Kidney (tissue), 14 donors: Measurements from ENCODE around the gene ARPC3. TPM values are rescaled to one million over a fixed set of nuclear protein-coding genes. Genes with fewer than 3 reads are reported as not detected.

ENCODE experiments used
- DNase-seq, 5 donors: peaks; one replicate each; pipeline ENCODE4 v3.0.0-alpha.2; 2013 to 2020
- FAIRE-seq: peaks from 2 replicates; lab custom pipeline; 2012; peaks lifted over from hg19 to GRCh38; lab: Jason Lieb, UNC
- H3K27ac ChIP-seq, 2 donors: one replicate each; pipeline ENCODE4 v1.7.0; 2013; ENCODE audit warnings: low read depth in 2 of 2, low read length in 2 of 2, inconsistent platforms in 1 of 2
- H3K27me3 ChIP-seq: one replicate; pipeline ENCODE4 v1.7.1; 2013; ENCODE audit warnings: low read length, inconsistent platforms; ENCODE audit not compliant: control insufficient read depth, insufficient read depth
- H3K36me3 ChIP-seq, 3 donors: one replicate each; pipeline versions ENCODE4 v1.7.0 to v1.7.1; 2013; ENCODE audit warnings: low read length in 3 of 3, control low read depth in 1 of 3, inconsistent platforms in 1 of 3; ENCODE audit not compliant: insufficient read depth in 3 of 3, control insufficient read depth in 2 of 3
- H3K4me1 ChIP-seq, 3 donors: one replicate each; pipeline versions ENCODE4 v1.7.0 to v1.7.1; 2013; ENCODE audit warnings: low read length in 3 of 3, inconsistent platforms in 1 of 3, low read depth in 1 of 3; ENCODE audit not compliant: control insufficient read depth in 2 of 3, insufficient read depth in 2 of 3
- H3K4me3 ChIP-seq, 3 donors: one replicate each; pipeline versions ENCODE4 v1.7.0 to v1.8.1; 2013; ENCODE audit warnings: low read length in 3 of 3, control low read depth in 1 of 3, inconsistent platforms in 1 of 3
- H3K9ac ChIP-seq, 3 donors: one replicate each; pipeline versions ENCODE4 v1.7.0 to v1.7.1; 2013; ENCODE audit warnings: low read length in 3 of 3, control low read depth in 1 of 3, inconsistent platforms in 1 of 3
- H3K9me3 ChIP-seq, 3 donors: one replicate each; pipeline versions ENCODE4 v1.7.0 to v1.7.1; 2013; ENCODE audit warnings: low read length in 3 of 3, control low read depth in 1 of 3, inconsistent platforms in 1 of 3; ENCODE audit not compliant: control insufficient read depth in 2 of 3, insufficient read depth in 1 of 3
- intact Hi-C: fragments of 100-400 bp; cut with DNase I; formaldehyde crosslinking; loops from one replicate; pipeline ENCODE4 v1.11.1; 2022
- polyA plus RNA-seq: library from polyadenylated mRNA; stranded (reverse); fragments of 350-450 nt; fragmentation: Illumina TruSeq; extraction: RNeasy Lipid Tissue Mini Kit (QIAGEN cat#74804); gene quantifications from one replicate; pipeline ENCODE4 v1.2.3, GENCODE V29; 2014; ENCODE audit warnings: low read depth, low replicate concordance; ENCODE audit not compliant: insufficient read depth
- total RNA-seq: library from RNA; stranded (reverse); fragmentation: NEBNext Ultra II Directional; extraction: Animal tissue kit (Norgen Biotek cat#: 25700); gene quantifications from one replicate; pipeline ENCODE4 v1.2.1, GENCODE V29; 2021
- TF ChIP-seq, protein P1 (sequence below): IDR thresholded peaks from 3 replicates; pipeline ENCODE4 v1.5.1; 2012; ENCODE audit warnings: mild to moderate bottlenecking, moderate library complexity, borderline replicate concordance; ENCODE audit not compliant: insufficient read depth; ENCODE audit errors: extremely low read depth
- donor health status: control.
- donor health status: control.
- donor health status: control.
- donor health status: control.
- donor health status: control.
- donor health status: DM: yes; HTN: yes; CAD: no.
- donor health status: Normal renal cell carcinoma (clear cell type).

ARPC3 gene
- total and polyA plus RNA-seq, 2 donors from 2014 or later, result 204 to 325 TPM

GRCh38 chr12:110453569-110454296 is 3.6 kb upstream of the ARPC3 start:
- H3K27ac ChIP-seq, result no peak overlapping the region
- peaks cover 0 to 2% (median 0%) of the 10 kb centered on the region in 3 donors for H3K4me1 ChIP-seq
- no peaks in the 10 kb centered on the region for H3K27me3 ChIP-seq
- no peak for DNase-seq
- H3K4me3 ChIP-seq, result no peak overlapping the region
- TF ChIP-seq, protein P1, sequence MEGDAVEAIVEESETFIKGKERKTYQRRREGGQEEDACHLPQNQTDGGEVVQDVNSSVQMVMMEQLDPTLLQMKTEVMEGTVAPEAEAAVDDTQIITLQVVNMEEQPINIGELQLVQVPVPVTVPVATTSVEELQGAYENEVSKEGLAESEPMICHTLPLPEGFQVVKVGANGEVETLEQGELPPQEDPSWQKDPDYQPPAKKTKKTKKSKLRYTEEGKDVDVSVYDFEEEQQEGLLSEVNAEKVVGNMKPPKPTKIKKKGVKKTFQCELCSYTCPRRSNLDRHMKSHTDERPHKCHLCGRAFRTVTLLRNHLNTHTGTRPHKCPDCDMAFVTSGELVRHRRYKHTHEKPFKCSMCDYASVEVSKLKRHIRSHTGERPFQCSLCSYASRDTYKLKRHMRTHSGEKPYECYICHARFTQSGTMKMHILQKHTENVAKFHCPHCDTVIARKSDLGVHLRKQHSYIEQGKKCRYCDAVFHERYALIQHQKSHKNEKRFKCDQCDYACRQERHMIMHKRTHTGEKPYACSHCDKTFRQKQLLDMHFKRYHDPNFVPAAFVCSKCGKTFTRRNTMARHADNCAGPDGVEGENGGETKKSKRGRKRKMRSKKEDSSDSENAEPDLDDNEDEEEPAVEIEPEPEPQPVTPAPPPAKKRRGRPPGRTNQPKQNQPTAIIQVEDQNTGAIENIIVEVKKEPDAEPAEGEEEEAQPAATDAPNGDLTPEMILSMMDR, result no peak
- no peak overlapping the region for H3K9ac ChIP-seq
- no peaks in the 10 kb centered on the region for H3K9me3 ChIP-seq
- intact Hi-C loops, result no loop called here
- peaks cover 0 to 2% (median 0%) of the 10 kb centered on the region in 3 donors for H3K36me3 ChIP-seq
- no peak for FAIRE-seq

- H3K36me3 ChIP-seq, result peaks cover 0 to 4% (median 2%) of the 10 kb centered on the region in 3 donors
- TF ChIP-seq, protein P1, result no peak
- no peak for FAIRE-seq
These were observed 1.1 kb upstream of the ARPC3 start for GRCh38 chr12:110451263-110451662.

DNA sequence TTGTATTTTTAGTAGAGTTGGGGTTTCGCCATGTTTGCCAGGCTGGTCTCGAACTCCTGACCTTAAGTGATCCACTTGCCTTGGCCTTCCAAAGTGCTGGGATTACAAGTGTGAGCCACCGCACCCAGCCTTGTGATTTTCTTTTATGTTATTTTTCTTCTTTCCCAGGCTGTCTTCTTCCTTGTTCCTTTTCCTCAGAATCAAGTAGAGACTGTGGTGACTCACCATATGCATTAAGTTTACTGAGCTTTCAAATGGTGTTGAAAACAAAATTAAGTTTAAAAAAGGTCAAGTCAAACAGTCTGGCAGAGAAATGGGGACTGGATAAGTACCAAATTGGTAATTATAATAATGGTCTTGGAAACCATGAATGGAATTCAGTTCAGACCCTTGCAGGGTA is 5.7 kb downstream of the ARPC3 start:
- Histone ChIP-seq H3K9me3 (no peaks in the 10 kb centered on the region), H3K36me3 (peaks cover 4 to 25% (median 13%) of the 10 kb centered on the region in 3 donors), H3K27ac (no peak overlapping the region), H3K4me1 (peaks cover 0 to 2% (median 0%) of the 10 kb centered on the region in 3 donors), H3K9ac (no peak overlapping the region), H3K4me3 (no peak overlapping the region), H3K27me3 (no peaks in the 10 kb centered on the region)
- DNase-seq (no peak), FAIRE-seq (no peak)
- TF ChIP-seq, protein P1, result no peak
- intact Hi-C loops, result no loop called here

More at GRCh38 chr12:110451263-110451662, 1.1 kb upstream of the ARPC3 start:
- intact Hi-C loops, result no loop called here
- Histone ChIP-seq H3K9ac (no peak overlapping the region), H3K27me3 (no peaks in the 10 kb centered on the region), H3K27ac (no peak overlapping the region), H3K4me1 (peaks cover 0 to 2% (median 0%) of the 10 kb centered on the region in 3 donors), H3K9me3 (no peaks in the 10 kb centered on the region), H3K4me3 (no peak overlapping the region)
- DNase-seq, result no peak
